Upper lobe of right lung (tissue), 1 donor: ENCODE measurements around the gene SLC15A4. TPM values are rescaled to one million over a fixed set of nuclear protein-coding genes. Genes with fewer than 3 reads are reported as not detected.

Source experiments
- ATAC-seq: fragments of 200-7000 bp; cut with Tn5 transposase; one replicate; pipeline ENCODE4 v1.9.1; 2020; ENCODE audit warnings: mild to moderate bottlenecking, moderate library complexity
- DNase-seq: peaks from one replicate; pipeline ENCODE4 v3.0.0-alpha.2; 2020
- H3K27ac ChIP-seq: fragments of 200-600 bp; one replicate; pipeline ENCODE4 v1.8.0; 2022
- H3K27me3 ChIP-seq: fragments of 200-600 bp; one replicate; pipeline ENCODE4 v1.8.0; 2022; ENCODE audit warnings: mild to moderate bottlenecking
- H3K36me3 ChIP-seq: fragments of 200-600 bp; one replicate; pipeline ENCODE4 v1.8.0; 2022
- H3K4me1 ChIP-seq: fragments of 200-600 bp; one replicate; pipeline ENCODE4 v1.8.0; 2022
- H3K4me3 ChIP-seq: fragments of 200-600 bp; one replicate; pipeline ENCODE4 v1.8.0; 2022; ENCODE audit warnings: mild to moderate bottlenecking
- H3K9me3 ChIP-seq: fragments of 200-600 bp; one replicate; pipeline ENCODE4 v1.8.0; 2022
- CTCF ChIP-seq: fragments of 200-600 bp; IDR thresholded peaks from one replicate; pipeline ENCODE4 v1.8.0; 2022; ENCODE audit warnings: antibody characterized with exemption
- intact Hi-C: fragments of 100-400 bp; cut with DNase I; formaldehyde crosslinking; loops from one replicate; pipeline ENCODE4 v1.11.0; 2022
- total RNA-seq: library from RNA; stranded (reverse); fragmentation: NEBNext Ultra II Directional; extraction: Animal tissue kit (Norgen Biotek cat#: 25700); gene quantifications from one replicate; pipeline ENCODE4 v1.2.1, GENCODE V29; 2021
- donor health status: DM: no; HTN: yes; CAD: no; lungs with severe emphysema.

SLC15A4 gene
- total RNA-seq, 1 donor from 2014 or later = 31.3 TPM

- Histone ChIP-seq H3K27me3 (no peaks in the 10 kb centered on the region), H3K27ac (no peak overlapping the region), H3K9me3 (no peaks in the 10 kb centered on the region), H3K4me1 (no peaks in the 10 kb centered on the region), H3K36me3 (peaks cover 20% of the 10 kb centered on the region), H3K4me3 (no peak overlapping the region)
- TF ChIP-seq CTCF = no peak
- intact Hi-C loops = no loop called here
- DNase-seq (no peak), ATAC-seq (no peak)
Measured at GRCh38 chr12:128787827-128788226, 35.9 kb downstream of the SLC15A4 start.

GRCh38 chr12:128786741-128787391, 36.9 kb downstream of the SLC15A4 start:
- H3K4me3 ChIP-seq = no peak overlapping the region
- DNase-seq (peak; percentile 54), ATAC-seq (no peak)
- H3K27ac ChIP-seq = no peak overlapping the region
- no peaks in the 10 kb centered on the region for H3K27me3 ChIP-seq
- intact Hi-C loops = no loop called here
- no peak for TF ChIP-seq CTCF
- no peaks in the 10 kb centered on the region for H3K9me3 ChIP-seq
- peaks cover 10% of the 10 kb centered on the region for H3K36me3 ChIP-seq
- H3K4me1 ChIP-seq = no peaks in the 10 kb centered on the region

GRCh38 chr12:128784030-128784760, 39.6 kb downstream of the SLC15A4 start:
- H3K36me3 ChIP-seq = no peaks in the 10 kb centered on the region
- DNase-seq = peak; percentile 45
- intact Hi-C loops = no loop called here
- H3K27ac ChIP-seq = no peak overlapping the region
- H3K4me3 ChIP-seq = no peak overlapping the region
- H3K27me3 ChIP-seq = no peaks in the 10 kb centered on the region
- no peak for TF ChIP-seq CTCF
- no peaks in the 10 kb centered on the region for H3K9me3 ChIP-seq
- ATAC-seq = no peak
- H3K4me1 ChIP-seq = no peaks in the 10 kb centered on the region

- ATAC-seq = peak; percentile 12
- no peaks in the 10 kb centered on the region for H3K9me3 ChIP-seq
- no peaks in the 10 kb centered on the region for H3K4me1 ChIP-seq
- no peak overlapping the region for H3K27ac ChIP-seq
- H3K4me3 ChIP-seq = no peak overlapping the region
- no peaks in the 10 kb centered on the region for H3K36me3 ChIP-seq
- intact Hi-C loops = no loop called here
- TF ChIP-seq CTCF = no peak
- H3K27me3 ChIP-seq = no peaks in the 10 kb centered on the region
- DNase-seq = peak; percentile 21
Measured at GRCh38 chr12:128783129-128783574, 40.6 kb downstream of the SLC15A4 start.

- TF ChIP-seq CTCF = no peak
- H3K27ac ChIP-seq = no peak overlapping the region
- intact Hi-C loops = no loop called here
- ATAC-seq (no peak), DNase-seq (no peak)
- H3K36me3 ChIP-seq = no peaks in the 10 kb centered on the region
- H3K4me1 ChIP-seq = no peaks in the 10 kb centered on the region
- H3K4me3 ChIP-seq = no peak overlapping the region
- no peaks in the 10 kb centered on the region for H3K9me3 ChIP-seq
- no peaks in the 10 kb centered on the region for H3K27me3 ChIP-seq
Measured at GRCh38 chr12:128779901-128780300, 43.9 kb downstream of the SLC15A4 start.
